ENCODE measurements around the gene TTN. TPM values are rescaled to one million over a fixed set of nuclear protein-coding genes. Genes with fewer than 3 reads are reported as not detected.

Gene TTN
- total RNA-seq, 1 donor from 2014 or later: 1.3 TPM

- no peak for DNase-seq (ENCODE audit: low spot score)
- no peaks in the 10 kb centered on the region for H3K9me3 Mint-ChIP-seq
- H3K4me2 ChIP-seq: no peak overlapping the region
- no peaks in the 10 kb centered on the region for H3K36me3 Mint-ChIP-seq
- H3K9ac ChIP-seq: no peak overlapping the region
- no peak overlapping the region for H2AFZ ChIP-seq (replicated peaks)
- no peaks in the 10 kb centered on the region for H3K27me3 ChIP-seq
- no peak for TF ChIP-seq EZH2 (IDR thresholded peaks at IDR 0.05)
- TF ChIP-seq, protein P1, sequence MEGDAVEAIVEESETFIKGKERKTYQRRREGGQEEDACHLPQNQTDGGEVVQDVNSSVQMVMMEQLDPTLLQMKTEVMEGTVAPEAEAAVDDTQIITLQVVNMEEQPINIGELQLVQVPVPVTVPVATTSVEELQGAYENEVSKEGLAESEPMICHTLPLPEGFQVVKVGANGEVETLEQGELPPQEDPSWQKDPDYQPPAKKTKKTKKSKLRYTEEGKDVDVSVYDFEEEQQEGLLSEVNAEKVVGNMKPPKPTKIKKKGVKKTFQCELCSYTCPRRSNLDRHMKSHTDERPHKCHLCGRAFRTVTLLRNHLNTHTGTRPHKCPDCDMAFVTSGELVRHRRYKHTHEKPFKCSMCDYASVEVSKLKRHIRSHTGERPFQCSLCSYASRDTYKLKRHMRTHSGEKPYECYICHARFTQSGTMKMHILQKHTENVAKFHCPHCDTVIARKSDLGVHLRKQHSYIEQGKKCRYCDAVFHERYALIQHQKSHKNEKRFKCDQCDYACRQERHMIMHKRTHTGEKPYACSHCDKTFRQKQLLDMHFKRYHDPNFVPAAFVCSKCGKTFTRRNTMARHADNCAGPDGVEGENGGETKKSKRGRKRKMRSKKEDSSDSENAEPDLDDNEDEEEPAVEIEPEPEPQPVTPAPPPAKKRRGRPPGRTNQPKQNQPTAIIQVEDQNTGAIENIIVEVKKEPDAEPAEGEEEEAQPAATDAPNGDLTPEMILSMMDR (IDR thresholded peaks at IDR 0.05): no peak
- H3F3A ChIP-seq (ENCODE audit: low read depth): no peaks in the 10 kb centered on the region
- H4K20me1 ChIP-seq (ENCODE audit: low read depth): no peaks in the 10 kb centered on the region
- no peak overlapping the region for H3K4me3 ChIP-seq
- H3K27ac Mint-ChIP-seq: no peak overlapping the region
- H3K27me3 Mint-ChIP-seq (ENCODE audit: insufficient read depth, low read depth): no peaks in the 10 kb centered on the region
- H3K4me3 Mint-ChIP-seq: no peak overlapping the region
- no peaks in the 10 kb centered on the region for H3K79me2 ChIP-seq (ENCODE audit: low read depth)
- no peaks in the 10 kb centered on the region for H3K4me1 Mint-ChIP-seq
- no peaks in the 10 kb centered on the region for H3K9me3 ChIP-seq (ENCODE audit: low read depth)
- H3K4me1 ChIP-seq: no peaks in the 10 kb centered on the region
- H3K36me3 ChIP-seq: no peaks in the 10 kb centered on the region
- no peak overlapping the region for H3K27ac ChIP-seq
Observed at GRCh38 chr2:178716394-178716793, 90.8 kb downstream of the TTN start.

DNA sequence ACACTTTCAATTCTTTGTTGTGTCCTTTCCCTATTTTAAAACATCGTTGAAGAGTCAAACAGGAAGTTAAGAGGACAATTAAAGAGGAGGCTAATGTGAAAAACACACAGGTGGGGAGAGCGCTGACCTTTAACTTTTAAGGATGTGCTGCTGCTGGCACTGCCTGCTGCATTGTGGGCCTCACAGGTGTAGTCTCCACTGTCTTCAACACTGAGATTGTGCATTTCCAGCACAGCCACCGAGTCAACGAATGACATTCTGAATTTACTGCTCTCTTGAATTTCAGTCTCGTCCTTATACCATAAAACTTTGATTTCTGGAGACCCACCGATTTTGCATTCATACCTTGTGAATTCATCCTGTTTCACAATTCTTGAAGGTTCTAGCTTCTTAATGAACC lies 91.9 kb downstream of the TTN start:
- no peaks in the 10 kb centered on the region for H3F3A ChIP-seq (ENCODE audit: low read depth)
- no peaks in the 10 kb centered on the region for H3K4me1 ChIP-seq
- H2AFZ ChIP-seq (replicated peaks): no peak overlapping the region
- TF ChIP-seq EZH2phosphoT487 (IDR thresholded peaks at IDR 0.05) (no peak), EZH2 (IDR thresholded peaks at IDR 0.05) (no peak)
- TF ChIP-seq, protein P1 (IDR thresholded peaks at IDR 0.05): no peak
- Mint-ChIP-seq H3K27me3 (ENCODE audit: insufficient read depth, low read depth) (no peaks in the 10 kb centered on the region), H3K4me3 (no peak overlapping the region), H3K4me1 (no peaks in the 10 kb centered on the region), H3K9me3 (no peaks in the 10 kb centered on the region), H3K27ac (no peak overlapping the region), H3K36me3 (no peaks in the 10 kb centered on the region)
- H3K36me3 ChIP-seq: no peaks in the 10 kb centered on the region
- no peak for DNase-seq (ENCODE audit: low spot score)
- no peak overlapping the region for H3K4me2 ChIP-seq
- H3K27ac ChIP-seq: no peak overlapping the region
- H4K20me1 ChIP-seq (ENCODE audit: low read depth): no peaks in the 10 kb centered on the region
- H3K9ac ChIP-seq: no peak overlapping the region
- no peaks in the 10 kb centered on the region for H3K79me2 ChIP-seq (ENCODE audit: low read depth)
- no peak overlapping the region for H3K4me3 ChIP-seq
- no peaks in the 10 kb centered on the region for H3K27me3 ChIP-seq
- no peaks in the 10 kb centered on the region for H3K9me3 ChIP-seq (ENCODE audit: low read depth)

GRCh38 chr2:178707476-178707875 lies 99.7 kb downstream of the TTN start:
- no peaks in the 10 kb centered on the region for H3K27me3 ChIP-seq
- Mint-ChIP-seq H3K27me3 (ENCODE audit: insufficient read depth, low read depth) (no peaks in the 10 kb centered on the region), H3K27ac (no peak overlapping the region), H3K4me1 (no peaks in the 10 kb centered on the region), H3K36me3 (no peaks in the 10 kb centered on the region), H3K4me3 (no peak overlapping the region), H3K9me3 (no peaks in the 10 kb centered on the region)
- H3K9me3 ChIP-seq (ENCODE audit: low read depth): no peaks in the 10 kb centered on the region
- H2AFZ ChIP-seq (replicated peaks): no peak overlapping the region
- TF ChIP-seq, protein P1 (IDR thresholded peaks at IDR 0.05): no peak
- H3K27ac ChIP-seq: no peak overlapping the region
- no peaks in the 10 kb centered on the region for H3F3A ChIP-seq (ENCODE audit: low read depth)
- H3K79me2 ChIP-seq (ENCODE audit: low read depth): no peaks in the 10 kb centered on the region
- H3K4me2 ChIP-seq: no peak overlapping the region
- H3K36me3 ChIP-seq: no peaks in the 10 kb centered on the region
- no peak for DNase-seq (ENCODE audit: low spot score)
- no peak overlapping the region for H3K4me3 ChIP-seq
- H4K20me1 ChIP-seq (ENCODE audit: low read depth): no peaks in the 10 kb centered on the region
- H3K9ac ChIP-seq: no peak overlapping the region
- H3K4me1 ChIP-seq: no peaks in the 10 kb centered on the region

DNA sequence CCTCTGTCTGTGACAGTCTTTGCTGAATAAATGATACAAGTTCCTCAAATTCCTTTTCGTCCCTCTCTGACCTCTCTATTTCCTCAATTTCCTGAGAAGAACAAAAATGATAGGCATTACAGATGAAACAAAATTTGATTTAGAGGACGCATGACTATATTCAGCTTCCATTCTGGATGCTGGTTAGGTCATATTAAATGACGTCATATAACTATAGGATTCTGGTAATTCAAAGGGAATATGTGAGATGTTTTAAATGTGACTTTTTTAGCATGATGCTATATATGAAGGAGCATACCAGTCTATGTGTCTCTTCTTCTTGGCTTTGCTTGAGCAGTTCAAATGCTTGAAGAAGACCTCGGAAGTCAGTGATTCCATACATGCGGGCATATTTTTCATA lies 102.3 kb downstream of the TTN start:
- H3K9me3 ChIP-seq (ENCODE audit: low read depth): no peaks in the 10 kb centered on the region
- Mint-ChIP-seq H3K27me3 (ENCODE audit: insufficient read depth, low read depth) (no peaks in the 10 kb centered on the region), H3K36me3 (no peaks in the 10 kb centered on the region), H3K9me3 (no peaks in the 10 kb centered on the region), H3K27ac (no peak overlapping the region), H3K4me1 (no peaks in the 10 kb centered on the region), H3K4me3 (no peak overlapping the region)
- no peak overlapping the region for H3K4me2 ChIP-seq
- H3K79me2 ChIP-seq (ENCODE audit: low read depth): no peaks in the 10 kb centered on the region
- H3F3A ChIP-seq (ENCODE audit: low read depth): no peaks in the 10 kb centered on the region
- H3K4me1 ChIP-seq: no peaks in the 10 kb centered on the region
- no peak overlapping the region for H3K9ac ChIP-seq
- no peak overlapping the region for H2AFZ ChIP-seq (replicated peaks)
- H4K20me1 ChIP-seq (ENCODE audit: low read depth): no peaks in the 10 kb centered on the region
- TF ChIP-seq EZH2 (IDR thresholded peaks at IDR 0.05) (no peak), EZH2phosphoT487 (IDR thresholded peaks at IDR 0.05) (no peak)
- TF ChIP-seq, protein P1 (IDR thresholded peaks at IDR 0.05): no peak
- no peak overlapping the region for H3K4me3 ChIP-seq
- H3K27me3 ChIP-seq: no peaks in the 10 kb centered on the region
- no peak overlapping the region for H3K27ac ChIP-seq
- H3K36me3 ChIP-seq: no peaks in the 10 kb centered on the region
- DNase-seq (ENCODE audit: low spot score): no peak
